SK-N-MC (cell line): ENCODE measurements around the gene IRAK3.

Source experiments
- EZH2 ChIP-seq: fragments of 200-600 bp; sonication (generic); IDR thresholded peaks from one replicate; pipeline ENCODE4 v1.6.1; 2017; ENCODE audit warnings: antibody characterized with exemption
- FOXP2 ChIP-seq: optimal IDR thresholded peaks from 2 replicates; pipeline ENCODE3; 2011; ENCODE audit warnings: mild to moderate bottlenecking, moderate library complexity; ENCODE audit not compliant: insufficient read depth; ENCODE audit errors: extremely low read length, control extremely low read depth
- POLR2AphosphoS5 ChIP-seq: IDR thresholded peaks from 2 replicates; pipeline ENCODE4 v1.6.1; 2012; ENCODE audit warnings: mild to moderate bottlenecking, low read depth, low read length, borderline replicate concordance

DNA sequence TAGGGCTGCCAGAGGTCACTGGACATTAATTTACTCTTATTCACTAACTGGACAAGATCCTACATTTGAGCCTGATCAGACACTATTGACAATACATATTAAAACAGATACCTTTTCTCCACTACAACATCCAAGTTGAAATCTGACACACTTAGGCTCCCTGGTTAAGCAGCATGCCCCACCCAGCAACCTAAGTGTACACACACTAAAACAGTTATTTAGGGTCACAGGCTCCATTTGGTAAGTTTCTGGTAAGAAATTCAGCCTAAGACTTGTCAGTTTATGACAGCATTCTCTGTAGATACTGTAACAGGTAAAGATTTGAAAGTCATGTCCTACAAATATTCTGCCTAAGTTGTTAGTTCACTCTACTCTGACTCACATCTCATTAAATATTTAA is 46.2 kb upstream of the IRAK3 start:
- no peak for TF ChIP-seq POLR2AphosphoS5
- no peak for TF ChIP-seq EZH2
- no peak for TF ChIP-seq FOXP2
